COLO829 (cell line): ENCODE results near the gene LCE1F.

Experiments
- DNase-seq: peaks from one replicate; pipeline ENCODE4 v3.0.0; 2012; ENCODE audit warnings: low spot score

Gene LCE1F, protein sequence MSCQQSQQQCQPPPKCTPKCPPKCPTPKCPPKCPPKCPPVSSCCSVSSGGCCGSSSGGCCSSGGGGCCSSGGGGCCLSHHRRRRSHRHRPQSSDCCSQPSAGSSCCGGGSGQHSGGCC

DNA sequence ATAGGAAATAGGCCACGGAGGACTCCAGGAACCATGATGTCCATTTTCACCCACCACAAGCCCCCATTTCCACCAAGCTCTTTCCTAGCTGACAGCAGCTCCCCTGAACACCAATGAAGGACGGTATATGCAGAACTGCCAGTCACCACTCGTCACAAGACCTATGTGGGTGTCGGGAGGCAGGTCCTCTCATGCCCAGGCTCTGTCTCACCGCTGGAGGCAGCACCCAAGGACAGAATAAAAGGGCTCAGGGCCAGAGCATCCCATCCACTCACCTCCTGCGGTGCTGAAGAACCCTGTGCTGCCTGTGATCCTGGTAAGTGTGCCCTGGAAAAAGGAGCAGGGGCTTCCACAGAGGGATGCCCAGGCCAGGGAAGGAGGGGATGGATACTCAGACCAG is at the start of gene LCE1F:
TSS of gene LCE1F (plus strand) at position 266 of the 400 bp plus-strand sequence. CDS start 1,232 bp downstream, outside the sequence.
- no peak for DNase-seq

DNA sequence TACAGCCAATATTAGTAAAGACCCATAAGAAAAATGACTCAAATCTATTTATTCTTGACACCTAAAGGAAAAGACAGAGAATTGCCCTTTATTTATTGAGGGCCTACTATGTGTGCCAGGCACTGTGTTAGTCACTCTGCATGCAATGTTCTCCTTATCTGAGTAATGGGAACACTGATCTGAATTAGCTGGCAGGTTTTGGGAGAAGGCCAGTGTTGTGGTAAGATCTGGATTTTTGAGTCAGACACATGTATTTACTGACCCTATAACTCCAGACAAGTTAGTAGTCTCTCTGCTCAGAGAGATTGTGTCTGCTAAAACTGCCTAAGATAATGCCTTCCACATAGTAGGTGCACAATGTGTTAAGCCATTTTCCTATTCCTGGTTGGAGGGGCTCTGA is 49.7 kb upstream of the LCE1F start:
- DNase-seq = no peak

DNA sequence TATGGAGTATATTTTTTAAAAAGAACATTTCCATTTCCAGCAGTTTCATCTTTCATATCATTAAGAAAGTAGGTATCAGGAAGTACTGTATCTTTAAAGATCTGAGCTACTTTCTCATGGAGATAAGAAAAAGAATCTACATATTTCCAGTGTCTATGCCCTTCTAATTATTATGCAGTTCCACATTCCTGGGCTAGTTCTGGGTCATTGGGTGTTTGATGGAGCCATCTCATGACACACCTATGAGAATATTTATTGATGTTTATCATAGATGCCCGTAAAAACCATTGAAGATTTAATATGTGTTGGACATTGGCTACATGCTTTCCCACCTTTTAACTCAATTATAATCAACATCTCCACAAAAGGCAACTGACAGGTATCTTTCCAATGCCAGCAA is 46.0 kb upstream of the LCE1F start:
- DNase-seq = no peak

DNA sequence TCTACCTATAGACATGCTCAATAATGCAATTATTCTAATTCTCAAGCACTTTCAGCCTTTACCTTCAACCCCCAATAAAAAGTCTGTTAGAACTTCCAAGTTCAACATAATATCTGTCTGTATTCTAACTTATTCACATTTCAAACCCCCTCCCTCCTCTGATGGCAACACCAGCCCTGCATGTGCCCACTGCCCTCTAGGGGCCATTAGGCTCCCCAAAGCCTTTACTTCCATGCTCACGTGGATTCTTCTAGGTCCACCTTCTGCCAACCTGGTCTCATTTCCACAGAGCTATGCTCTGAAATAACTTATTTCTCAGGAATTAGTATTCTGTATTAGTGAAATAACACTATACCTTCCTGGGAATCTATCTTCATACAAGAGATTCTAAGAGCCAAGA is 39.3 kb upstream of the LCE1F start:
- DNase-seq = no peak

DNA sequence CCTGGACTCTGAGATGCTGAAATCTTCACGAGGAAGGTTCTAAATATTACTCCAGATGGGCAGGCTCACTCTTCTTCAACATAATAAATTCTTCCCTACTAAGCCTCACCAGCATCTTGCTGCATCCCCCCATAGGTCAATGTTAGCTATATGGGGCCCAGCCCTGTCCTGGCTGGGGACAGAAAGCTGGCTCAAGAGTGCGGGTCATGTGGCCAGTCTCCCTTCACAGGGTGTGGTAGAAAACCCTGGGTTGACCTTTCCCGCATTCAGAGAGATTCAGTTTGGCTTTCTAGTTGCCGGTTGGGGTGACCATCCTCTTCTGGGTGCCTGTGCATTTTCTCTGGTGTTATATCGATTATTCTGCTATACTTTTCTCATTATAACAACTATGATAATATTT is 36.9 kb upstream of the LCE1F start:
- DNase-seq = no peak

DNA sequence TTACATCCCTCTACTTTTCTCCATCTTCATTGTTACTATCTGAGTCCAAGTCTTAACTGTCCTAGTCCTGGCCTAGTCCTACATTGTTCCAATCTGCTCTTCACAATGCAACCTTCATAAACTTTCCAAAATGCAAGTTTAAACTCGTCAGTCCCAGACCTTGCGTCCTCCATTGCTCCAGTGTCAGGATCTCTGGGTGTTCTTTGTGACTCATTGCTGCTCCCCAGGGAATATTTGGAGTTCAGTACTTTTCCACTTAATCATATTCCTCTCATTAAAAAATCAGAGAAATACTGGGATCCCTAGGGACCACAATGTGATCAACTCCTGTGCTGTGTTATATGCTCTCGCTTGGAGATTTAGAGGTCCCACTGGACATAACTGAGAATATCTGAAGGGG is 35.1 kb upstream of the LCE1F start:
- peak; percentile 37 for DNase-seq

DNA sequence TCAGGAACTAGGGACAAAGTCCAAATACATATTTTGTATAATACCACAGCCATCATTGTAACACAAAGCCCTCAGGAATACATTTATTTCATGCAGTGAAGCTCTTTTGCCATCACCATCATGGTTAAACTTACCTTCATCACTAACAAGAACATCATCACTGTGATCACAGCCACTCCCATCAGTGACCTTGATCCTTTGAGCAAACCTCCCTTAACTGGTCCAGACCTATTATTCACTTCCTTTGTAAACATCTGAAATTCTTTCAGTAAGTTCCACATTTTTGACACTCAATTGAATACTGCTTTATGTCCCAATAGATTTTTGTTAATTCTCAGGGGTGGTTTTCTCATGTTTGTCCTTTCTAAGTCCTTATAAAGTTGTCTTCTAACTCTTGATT is 33.3 kb upstream of the LCE1F start:
- no peak for DNase-seq

DNA sequence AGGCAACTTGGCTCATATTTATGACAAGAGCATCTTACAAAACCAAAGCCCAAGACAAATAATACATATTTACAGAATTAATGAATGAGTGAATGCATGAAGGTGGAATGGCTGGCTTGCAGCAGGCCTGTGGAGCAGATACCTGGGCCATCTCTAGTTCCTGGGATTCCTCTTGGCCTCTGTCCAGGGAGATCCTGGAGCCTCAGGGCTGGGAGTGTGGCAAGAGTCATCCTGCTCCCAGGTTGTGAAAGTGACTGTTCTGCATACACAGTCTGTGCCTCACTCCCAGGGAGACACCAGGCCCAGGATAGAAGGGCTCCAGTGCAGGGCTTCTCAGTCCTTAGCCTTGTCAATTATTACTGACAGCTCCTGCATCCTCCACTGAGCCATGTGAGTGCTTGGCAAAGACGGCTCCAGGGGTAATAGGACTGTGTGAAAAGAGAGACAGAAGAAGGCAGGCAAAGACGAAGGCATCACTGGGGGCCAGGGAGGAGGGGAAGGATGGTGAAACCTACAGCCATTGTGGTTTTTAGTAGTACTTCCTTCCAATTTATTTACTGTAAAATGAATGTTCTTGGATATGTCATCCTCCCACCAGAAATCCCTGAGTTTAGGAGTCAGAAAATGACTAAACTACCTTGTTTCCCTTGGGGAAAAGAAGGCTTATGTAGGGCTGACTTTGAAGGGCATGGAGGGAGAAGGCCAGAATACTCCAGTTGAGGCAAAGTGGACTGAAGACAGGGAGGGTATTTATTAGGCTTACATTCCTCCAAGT is 31.4 kb upstream of the LCE1F start:
- no peak for DNase-seq

DNA sequence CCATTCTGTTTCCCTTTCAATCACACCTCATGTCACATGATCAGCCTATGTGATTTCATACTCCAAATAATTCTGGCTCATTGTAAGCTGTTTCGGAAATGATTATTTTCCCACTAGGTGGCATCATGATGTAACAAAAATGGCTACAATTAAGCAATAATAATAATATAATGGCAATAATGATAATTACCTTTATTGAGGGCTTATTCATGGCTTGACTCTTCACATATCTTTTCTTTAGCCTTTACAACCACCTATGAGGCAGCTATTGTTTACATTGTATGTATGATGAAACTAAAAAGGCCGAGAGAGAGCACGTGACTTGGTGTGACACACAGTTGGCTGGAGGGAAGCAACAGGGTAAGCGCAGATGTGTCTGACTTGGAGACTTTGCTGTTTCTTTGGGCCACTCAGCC is 29.6 kb upstream of the LCE1F start:
- DNase-seq = no peak

DNA sequence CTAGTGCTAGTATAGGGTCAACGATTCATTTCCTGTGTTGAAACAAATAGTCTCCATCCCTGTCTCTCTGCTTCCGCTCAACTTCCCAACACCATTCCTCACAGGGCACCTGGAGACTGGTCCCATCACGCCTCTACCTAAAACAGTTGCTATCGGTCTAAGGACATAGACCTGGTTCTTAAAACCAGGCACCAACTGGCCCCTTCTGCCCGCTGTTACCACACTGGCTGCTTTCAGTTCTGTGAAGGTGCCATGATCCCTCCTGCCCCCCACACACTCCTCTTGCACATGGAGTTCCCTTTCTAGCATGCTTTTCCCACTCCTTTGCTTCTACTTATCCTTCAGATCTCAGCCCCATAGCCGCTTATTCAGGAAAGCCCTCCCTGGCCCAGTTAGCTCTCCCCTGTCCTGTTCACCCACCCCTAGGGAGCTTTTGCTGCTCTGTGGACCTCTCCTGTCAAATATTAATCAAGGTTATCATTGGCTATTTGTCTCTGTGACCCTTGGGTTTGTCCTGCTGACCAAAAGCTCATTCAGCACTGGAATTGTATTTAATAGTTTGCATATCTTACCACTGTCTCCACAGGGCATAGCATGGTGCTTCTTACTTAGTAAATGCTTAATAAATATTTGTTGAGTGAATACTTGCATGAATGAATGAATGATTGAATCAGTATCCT is 29.0 kb upstream of the LCE1F start:
- no peak for DNase-seq

DNA sequence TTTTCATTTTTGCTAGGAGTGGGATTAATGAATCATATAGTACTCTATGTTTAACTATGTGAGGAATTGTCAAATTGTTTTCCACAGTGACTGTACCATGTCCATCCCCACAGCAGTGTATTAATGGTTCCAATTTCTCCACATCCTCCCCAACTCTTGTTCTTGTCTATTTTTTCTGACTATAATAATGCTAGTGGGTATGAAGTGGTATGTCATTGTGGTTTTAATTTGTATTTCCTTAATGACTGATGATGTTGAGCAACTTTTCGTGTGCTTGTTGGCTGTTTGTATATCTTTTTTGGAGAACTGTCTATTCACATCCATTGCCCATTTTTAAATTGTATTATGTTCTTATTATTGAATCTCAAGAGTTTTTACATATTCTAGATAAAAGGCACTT is 27.1 kb upstream of the LCE1F start:
- no peak for DNase-seq

DNA sequence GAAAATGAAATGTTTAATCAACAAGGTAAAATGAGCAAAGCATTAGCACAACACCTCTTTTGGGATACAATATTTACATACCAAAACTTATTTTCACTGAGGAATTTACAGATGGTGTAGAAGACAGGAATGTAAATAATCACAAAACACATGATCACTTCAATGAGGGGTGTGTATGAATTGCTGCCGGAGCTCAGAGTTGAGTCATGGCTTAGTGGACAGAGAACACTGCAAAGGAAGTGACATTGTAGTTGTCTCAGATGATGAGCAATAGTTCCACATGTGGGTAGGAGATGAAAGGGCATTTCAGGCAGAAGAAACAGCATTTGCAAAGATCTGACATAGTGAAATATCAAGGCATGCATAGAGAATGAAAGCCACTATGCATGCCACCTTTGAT is 22.7 kb upstream of the LCE1F start:
- DNase-seq = peak; percentile 50

DNA sequence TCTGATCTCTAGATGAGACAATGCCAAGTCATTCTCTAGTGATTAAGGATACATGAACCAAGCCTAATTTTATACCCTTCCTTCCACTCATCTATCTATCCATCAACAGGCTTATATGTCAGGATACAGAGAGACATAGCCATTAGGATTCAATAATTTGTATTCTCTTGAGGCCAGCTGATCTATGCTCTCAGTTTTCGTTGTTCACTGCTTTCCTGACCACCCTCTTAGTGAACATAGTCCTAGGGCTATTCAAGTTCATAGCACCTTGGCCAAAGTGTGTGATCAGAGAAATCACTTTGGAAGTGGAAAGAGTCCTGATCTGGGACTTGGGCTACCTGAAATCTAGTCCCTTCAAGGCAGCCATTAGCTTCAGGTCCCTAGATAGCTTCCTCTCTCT is 21.4 kb upstream of the LCE1F start:
- DNase-seq = no peak

DNA sequence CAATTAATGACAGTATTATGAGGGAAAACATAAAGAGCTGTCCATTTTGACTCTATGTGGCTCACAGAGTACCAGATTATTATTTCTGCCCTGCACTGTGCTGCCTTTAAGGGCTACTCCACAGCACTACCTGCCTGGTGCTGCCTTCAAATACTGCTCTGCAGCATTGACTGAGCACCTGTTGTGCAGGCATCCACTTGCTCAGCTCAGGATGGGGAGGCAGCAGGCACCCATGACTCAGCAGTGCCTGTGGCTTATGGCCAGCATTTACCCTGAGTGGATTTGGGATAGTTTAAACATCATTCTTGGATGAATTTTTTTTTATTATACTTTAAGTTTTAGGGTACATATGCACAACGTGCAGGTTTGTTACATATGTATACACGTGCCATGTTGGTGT is 18.1 kb upstream of the LCE1F start:
- no peak for DNase-seq

DNA sequence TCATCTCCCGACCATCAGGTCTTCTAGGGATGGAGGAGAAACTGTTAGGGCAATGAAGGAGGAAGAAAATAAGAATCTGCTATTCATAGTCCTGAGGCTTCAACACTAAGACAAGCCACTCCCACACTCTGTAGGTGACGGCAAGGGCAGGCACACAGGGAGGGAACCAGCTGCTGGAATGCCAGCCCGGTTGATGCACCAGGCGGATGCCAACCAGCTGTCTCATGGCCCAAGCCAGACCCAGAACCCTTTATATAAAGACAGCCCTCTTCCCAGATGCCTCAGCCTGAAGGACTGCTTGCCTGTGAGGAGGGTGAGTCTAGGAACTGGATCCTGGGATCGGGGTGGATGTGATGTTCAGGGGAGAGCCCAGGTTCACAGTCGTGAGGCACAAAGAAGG is 17.2 kb upstream of the LCE1F start, which contains the start of gene KPRP:
TSS of gene KPRP (plus strand) at position 279 of the 400 bp plus-strand sequence. CDS start 1,564 bp downstream, outside the sequence.
- no peak for DNase-seq

DNA sequence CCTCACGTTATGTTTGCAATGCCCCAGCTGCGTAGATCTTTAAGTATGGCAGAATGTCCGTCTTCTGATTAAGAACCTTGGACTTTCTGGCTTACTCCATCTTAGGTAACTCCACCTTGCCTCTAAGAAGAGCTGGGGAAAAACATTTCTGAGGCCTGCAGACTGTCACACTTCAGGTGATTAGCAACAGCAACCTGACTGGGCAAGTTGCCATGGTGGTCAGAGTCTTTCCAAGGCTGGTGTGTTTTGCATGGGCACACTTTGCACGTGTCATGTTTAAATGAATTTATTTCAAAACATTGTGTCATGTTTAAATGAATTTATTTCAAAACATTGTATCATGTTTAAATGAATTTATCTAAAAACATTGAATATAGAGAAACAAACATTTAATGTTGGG is 16.3 kb upstream of the LCE1F start:
- no peak for DNase-seq

DNA sequence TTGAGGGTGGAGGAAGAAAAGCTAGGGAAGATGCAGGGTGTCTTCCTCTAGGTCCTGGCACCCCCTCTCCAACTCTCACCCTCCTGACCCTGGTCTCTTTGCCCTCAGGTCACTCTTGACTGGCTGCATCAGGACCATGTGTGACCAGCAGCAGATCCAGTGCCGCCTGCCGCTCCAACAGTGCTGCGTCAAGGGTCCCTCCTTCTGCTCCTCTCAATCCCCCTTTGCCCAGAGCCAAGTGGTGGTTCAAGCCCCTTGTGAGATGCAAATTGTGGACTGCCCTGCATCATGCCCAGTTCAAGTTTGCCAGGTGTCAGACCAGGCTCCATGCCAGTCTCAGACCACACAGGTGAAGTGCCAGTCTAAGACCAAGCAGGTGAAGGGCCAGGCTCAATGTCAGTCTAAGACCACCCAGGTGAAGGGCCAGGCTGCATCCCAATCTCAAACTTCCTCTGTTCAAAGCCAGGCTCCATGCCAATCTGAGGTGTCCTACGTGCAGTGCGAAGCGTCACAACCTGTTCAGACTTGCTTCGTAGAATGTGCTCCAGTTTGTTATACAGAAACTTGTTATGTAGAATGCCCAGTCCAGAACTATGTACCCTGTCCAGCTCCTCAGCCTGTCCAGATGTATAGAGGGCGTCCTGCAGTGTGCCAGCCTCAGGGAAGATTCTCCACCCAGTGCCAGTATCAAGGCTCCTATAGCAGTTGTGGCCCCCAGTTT is 15.3 kb upstream of the LCE1F start:
- no peak for DNase-seq

DNA sequence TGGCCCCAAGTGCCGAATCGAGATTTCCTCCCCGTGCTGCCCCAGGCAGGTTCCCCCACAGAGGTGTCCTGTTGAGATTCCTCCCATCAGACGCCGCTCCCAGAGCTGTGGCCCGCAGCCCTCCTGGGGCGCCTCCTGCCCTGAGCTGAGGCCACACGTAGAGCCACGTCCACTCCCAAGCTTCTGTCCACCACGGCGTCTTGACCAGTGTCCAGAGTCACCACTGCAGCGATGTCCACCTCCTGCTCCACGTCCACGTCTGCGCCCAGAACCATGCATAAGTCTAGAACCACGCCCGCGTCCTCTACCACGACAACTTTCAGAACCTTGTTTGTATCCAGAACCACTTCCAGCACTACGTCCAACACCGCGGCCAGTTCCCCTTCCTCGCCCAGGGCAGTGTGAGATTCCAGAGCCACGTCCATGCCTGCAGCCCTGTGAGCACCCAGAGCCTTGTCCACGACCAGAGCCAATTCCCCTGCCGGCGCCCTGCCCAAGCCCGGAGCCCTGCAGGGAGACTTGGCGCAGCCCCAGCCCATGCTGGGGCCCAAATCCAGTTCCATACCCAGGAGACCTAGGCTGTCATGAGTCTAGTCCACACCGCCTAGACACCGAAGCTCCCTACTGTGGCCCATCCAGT is 14.3 kb upstream of the LCE1F start:
- DNase-seq = no peak

DNA sequence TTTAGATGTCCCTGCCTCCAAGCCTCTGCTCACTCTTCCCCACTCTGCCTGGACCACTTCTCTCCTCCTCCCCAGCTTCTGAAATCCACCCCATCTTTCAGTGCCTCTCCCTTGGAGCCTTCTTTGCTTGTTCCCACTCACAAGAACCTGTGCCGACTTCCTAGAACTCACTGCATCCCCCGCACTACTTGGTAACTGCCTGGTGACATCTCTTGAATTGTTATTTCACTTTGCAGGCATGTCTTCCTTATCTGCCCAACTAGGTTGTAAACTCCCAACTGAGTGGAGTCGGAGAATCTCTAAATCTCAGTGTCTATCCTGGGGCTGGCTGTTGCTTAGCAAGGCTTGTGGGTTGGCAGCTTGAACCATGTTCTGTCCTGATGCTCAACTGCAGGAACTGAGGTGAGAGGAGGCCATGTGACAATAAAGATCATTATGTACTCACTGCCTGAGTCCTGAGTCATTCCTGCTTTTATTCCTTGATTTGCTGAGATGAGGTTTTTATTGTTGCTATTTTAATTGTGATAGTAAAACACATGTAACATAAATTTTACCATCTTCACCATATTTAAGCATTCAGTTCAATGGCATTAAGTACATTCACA is 13.2 kb upstream of the LCE1F start:
- no peak for DNase-seq

DNA sequence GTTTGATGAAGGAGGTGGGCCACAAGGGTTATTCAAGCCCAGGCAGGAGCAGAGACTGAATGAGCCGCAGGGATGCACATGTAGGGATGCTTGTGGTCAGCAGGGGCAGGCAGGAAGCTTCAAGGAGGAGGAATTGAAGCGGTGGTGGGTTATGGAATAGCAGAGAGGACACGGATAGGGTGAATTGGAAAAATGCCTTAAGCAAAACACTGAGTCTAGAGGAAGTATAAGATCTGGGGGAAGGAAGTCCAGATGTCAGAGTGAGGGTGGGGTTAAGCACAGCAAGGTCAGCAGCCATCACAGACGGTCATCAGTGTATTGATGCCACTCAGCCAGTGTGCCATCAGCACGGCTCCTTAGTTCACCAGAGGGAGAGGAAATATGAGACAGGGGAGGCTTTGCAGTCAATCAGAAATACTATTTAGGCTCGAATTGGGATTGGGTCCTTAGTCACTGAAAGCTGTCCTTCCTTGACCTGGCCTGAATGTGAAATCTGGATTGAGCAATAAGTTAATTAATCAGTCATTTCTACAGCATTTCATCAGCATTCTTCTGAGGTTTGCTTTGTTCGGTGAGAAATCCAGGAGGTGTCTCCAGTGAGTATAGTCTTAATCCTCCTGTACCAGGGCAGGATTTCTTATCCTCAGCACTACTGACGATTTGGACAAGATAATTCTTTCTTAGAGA is 6.0 kb upstream of the LCE1F start:
- DNase-seq = no peak

DNA sequence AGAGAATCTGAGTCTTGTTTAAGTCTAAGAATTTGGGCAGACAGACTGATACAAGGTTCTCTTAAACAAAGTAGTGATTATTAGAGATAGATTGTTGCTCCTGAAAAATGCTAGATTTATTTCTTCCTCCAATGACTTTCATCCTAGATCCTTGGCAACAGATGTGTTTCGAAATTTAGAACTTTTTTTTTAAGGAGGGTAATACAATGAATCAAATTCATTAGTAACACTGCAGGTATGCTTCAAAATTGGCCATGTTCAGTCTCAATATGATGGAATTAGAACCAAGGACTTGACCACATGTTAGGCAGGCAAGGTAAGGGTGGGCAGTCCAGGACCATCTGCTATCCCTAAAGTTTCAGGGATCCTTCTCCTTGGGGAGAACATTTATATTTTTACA is 4.5 kb upstream of the LCE1F start:
- no peak for DNase-seq
